HG03135 (cell line): ENCODE results near the gene DPY30.
A peak's percentile ranks its signal among the peaks of the same experiment; 100 is the strongest.

Experiments
- ATAC-seq: cut with Tn5 transposase; IDR thresholded peaks from one replicate; pipeline ENCODE4 v1.9.1; 2021; ENCODE audit warnings: mild to moderate bottlenecking, moderate library complexity; ENCODE audit not compliant: unreplicated experiment

The DPY30 gene

DNA sequence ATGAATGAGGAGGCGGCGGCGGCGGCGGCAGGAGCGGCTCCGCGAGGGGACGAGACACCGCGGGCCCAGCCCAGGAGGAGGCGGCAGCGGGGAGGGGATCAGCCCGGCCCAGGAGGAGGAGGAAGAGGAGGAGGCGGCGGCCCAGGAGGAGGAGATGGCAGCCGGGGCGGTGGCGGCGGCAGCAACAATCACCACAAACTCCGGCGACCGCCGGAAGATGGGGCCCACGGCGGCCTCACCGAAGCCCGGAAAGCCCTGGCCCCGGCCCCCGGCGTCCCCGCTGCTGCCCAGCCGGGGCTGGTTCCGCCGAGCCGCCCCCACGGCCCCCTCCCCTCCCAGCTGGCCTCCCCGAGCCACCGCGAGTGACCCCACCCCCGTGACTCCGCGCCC lies 29.3 kb downstream of the DPY30 start:
- ATAC-seq = peak; percentile 43

DNA sequence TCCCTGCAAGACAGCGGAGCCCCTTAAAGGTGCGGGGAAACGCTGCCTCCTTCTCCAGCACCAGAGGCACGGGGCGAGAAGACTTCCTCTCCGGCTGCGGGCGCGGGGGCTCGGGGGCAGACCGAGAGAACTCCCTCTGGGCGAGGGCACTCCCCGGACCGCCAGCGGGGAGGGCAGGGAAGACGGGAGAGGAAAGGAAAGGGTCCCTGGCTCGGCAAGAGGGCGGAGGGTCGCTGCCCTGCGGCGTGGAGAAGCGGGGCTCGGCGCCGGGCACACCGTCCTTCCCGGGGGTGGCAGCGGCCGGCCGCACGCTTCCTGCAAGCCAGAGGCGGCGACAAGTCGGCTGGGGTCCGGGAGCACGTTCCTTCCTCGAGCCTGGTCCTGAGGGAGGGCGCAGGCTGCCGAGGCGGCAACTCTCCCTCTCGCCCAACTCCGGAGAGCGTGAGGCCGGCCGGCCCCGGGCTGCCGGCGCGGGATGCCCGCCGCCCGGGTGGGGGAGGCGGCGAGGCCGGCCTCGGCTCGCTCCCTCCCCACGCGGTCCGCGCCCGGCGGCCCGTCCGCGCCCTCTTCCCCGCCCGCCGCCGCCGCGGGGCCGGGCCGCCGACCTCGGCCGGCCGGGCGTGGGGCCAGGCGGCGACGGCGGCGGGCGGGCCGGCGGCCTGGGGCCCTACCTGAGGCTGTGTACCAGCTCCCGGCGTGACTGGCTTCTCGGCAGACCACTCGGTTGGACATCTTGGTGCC lies 29.9 kb downstream of the DPY30 start:
- ATAC-seq = peak; percentile 19

DNA sequence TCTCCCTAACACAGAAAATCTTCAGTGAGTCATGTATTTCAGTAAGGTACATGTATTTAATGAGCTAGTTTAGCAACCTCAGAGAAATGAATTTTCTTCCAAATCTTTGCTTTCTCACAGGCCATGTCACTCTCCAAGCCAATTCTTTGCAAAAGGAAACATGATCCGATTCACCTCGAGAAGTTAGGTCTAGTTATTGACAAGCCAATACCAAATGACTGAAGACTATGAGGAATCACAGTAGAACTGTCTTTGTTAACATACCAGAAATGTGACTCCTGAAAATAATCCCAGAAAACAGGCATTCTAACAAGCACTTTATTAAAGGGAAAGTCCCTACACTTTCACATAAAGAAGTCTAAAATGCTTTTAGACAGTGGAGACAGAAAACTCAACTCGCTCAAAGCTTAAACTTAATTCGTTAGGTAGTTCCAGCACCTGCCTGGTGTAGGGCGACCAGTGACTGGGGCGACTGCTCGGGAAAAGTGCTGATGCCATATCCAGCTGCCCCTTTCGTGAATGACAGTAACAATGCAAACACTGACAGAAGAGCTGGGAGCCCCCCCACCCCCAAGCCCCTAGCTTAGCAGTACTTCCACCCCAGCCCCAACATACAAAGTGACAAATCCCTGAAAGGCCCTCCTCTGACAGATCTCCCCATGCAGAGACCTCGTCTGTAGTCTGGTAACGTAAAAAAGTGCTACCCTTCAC lies 30.6 kb downstream of the DPY30 start:
- ATAC-seq = no peak

- ATAC-seq = no peak
Measured at GRCh38 chr2:32007121-32007391, 32.5 kb downstream of the DPY30 start.

- no peak for ATAC-seq
Measured at GRCh38 chr2:32005371-32005976, 34.1 kb downstream of the DPY30 start.

DNA sequence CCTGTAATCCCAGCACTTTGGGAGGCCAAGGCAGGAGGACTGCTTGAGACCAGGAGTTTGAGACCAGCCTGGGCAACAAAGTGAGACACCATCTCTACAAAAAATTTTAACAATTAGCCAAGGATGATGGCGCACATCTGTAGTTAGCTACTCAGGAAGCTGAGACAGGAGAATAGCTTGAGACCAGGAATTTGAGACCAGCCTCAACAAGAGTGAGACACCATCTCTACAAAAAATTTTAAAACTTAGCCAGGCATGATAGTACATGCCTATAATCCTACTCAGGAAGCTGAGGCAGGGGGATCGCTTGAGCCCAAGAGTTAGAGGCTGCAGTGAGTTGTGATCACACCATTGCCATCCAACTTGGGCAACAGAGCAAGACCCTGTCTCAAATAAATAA lies 35.8 kb downstream of the DPY30 start:
- no peak for ATAC-seq

- ATAC-seq = no peak
Measured at GRCh38 chr2:32002406-32002805, 37.2 kb downstream of the DPY30 start.

DNA sequence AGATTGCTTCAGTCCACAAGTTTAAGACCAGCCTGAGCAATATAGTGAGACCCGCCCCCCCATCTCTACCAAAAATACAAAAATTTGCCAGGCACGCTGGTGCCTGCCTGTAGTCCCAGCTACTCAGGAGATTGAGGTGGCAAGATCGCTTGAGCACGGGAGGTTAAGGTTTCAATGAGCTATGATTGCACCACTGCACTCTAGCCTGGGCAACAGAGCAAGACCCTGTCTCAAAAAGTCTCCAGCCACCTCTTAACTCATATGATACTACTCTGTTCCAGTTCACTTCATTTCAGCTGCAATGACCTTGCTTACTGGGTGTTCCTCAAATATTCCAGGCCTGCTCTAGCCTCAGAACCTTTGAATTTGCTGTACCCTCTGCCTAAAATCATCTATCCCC lies 40.2 kb downstream of the DPY30 start:
- no peak for ATAC-seq

DNA sequence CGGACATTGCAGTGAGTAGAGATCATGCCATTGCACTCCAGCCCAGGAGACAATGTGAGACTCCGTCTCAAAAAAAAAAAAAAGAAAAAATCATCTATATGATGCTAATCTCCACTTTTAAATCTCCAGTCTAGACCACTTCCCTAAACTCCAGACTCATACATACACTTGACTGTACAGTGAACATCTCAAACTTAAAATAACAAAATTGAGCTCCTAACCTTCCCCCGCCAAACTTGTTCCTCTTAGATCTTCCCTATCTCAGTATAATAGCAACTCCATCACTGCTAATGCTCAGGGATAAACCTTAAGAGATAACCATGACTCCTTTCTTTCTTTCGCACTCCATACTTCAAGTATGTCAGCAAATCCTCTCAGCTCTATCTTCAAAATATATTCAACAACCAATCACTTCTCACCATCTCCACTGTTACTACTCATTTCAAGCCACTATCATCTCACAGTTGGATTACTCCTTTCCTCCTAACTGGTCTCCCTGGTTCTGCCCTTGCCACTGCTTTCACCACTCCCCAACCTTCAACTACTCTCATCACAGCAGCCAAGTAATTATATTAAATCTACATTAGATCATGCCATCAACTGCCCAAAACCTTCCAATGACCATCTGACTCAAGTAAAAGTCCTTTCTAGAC lies 40.7 kb downstream of the DPY30 start:
- no peak for ATAC-seq

GRCh38 chr2:31997653-31998052 lies 42.0 kb downstream of the DPY30 start:
- ATAC-seq = no peak

DNA sequence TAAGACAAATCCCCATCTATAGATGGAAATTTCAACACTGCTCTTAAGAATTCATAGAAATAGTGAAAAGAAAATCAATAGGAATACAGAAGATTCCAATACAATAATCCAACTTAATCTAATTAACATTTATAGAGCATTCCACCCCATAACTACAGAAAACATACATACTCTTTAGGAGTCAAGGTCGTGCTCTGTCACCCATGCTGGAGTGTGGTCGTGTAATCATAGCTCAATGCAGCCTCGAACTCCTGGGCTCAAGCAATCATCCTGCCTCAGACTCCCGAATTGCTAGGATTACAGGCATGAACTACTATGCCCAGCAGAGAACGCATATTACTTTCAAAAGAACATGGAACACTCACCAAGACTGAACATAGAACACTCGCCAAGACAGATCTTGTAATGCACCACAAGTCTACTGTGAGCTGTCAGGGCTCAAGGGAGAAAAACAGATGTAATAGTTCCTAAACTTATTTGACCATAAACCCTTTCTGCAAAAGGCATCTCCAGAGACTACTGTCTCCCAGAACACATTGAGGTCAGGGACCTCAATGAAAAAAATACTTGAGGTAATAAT lies 42.9 kb downstream of the DPY30 start:
- ATAC-seq = no peak

- no peak for ATAC-seq
Measured at GRCh38 chr2:31992934-31993333, 46.7 kb downstream of the DPY30 start.

DNA sequence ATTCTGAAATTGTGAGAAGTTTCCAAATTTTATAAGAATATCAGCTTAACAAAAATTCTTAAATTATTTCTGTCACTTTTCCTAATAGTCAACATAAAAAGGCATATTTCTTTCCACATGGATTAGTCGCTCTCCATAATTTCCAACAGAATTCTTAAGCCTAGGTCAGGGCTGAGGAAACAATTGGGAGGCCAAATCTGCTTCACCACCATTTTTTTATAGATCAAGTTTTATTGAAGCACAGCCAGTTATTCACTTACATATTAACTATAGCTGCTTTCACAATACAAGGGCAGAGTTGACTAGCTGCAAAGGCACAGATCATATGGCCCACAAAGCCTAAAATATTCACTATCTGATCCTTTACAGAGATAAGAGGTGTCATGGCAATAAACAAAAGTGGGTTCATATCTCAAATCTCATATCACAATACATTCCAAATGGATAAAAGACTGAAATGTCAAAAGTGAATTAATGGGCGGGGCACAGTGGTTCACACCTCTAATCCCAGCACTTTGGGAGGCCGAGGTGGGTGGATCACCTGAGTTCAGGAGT lies 47.5 kb downstream of the DPY30 start:
- no peak for ATAC-seq

- ATAC-seq = no peak
Measured at GRCh38 chr2:31989946-31990345, 49.7 kb downstream of the DPY30 start.

GRCh38 chr2:31987454-31988220 lies 52.0 kb downstream of the DPY30 start:
- no peak for ATAC-seq

DNA sequence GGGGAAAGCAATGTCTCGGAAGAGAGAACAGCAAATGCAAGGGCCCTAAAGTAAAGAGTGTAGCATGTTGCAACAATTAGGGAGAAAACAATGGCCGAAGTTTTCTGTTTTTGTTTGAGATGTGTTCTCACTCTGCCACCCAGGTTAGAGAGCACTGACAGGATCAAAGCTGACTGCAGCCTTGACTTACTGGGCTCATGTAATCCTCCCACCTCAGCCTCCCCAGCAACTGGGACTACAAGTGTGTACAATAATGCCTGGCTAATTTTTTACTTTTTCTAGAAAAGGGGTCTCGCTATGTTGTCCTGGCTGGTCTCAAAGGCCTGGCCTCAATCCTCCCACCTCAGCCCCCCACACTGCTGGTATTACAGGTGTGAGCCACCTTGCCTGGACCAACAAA lies 52.7 kb downstream of the DPY30 start:
- no peak for ATAC-seq

- ATAC-seq = no peak
Measured at GRCh38 chr2:31983762-31984467, 55.7 kb downstream of the DPY30 start.

GRCh38 chr2:31980674-31981356 lies 58.8 kb downstream of the DPY30 start:
- peak; percentile 98 for ATAC-seq

GRCh38 chr2:31979956-31980355 lies 59.6 kb downstream of the DPY30 start:
- no peak for ATAC-seq
